GM19239 (cell line): ENCODE results near the gene PPP1R2.

Experiments used
- DNase-seq: peaks from one replicate; pipeline ENCODE4 v3.0.0; 2011; ENCODE audit warnings: low spot score; ENCODE audit not compliant: insufficient read length
- FAIRE-seq: peaks from 2 replicates; lab custom pipeline; 2011; peaks lifted over from hg19 to GRCh38; lab: Jason Lieb, UNC

Gene PPP1R2

DNA sequence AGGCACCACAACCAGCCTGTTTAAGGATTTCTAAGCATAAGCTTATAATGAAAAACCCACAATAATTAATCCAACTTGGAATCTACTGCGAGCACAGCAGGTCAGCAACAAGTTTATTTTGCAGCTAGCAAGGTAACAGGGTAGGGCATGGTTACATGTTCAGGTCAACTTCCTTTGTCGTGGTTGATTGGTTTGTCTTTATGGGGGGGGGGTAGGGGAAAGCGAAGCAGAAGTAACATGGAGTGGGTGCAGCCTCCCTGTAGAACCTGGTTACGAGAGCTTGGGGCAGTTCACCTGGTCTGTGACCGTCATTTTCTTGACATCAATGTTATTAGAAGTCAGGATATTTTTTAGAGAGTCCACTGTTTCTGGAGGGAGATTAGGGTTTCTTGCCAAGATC, 25.5 kb upstream of the PPP1R2 start:
- FAIRE-seq, result no peak
- DNase-seq, result no peak

DNA sequence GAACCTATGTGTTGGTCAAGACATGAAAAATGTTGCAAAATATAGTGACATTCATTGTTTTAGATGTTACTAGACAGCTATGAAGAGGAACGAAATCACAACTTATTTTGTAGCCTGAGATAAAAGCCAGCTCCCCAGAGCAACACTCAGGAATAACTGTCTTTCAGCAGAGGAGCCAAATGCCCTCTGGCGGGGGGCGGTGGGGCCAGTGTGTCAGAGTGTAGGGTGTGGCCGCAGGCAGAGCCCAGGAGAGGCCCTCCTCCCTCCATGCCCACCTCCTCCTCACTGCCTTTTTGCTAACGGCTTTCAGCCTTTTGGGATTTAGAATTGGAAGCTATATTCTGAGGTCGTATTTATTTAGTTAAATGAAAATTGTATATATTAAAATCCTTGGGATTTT, 23.7 kb upstream of the PPP1R2 start:
- FAIRE-seq (no peak), DNase-seq (no peak)

DNA sequence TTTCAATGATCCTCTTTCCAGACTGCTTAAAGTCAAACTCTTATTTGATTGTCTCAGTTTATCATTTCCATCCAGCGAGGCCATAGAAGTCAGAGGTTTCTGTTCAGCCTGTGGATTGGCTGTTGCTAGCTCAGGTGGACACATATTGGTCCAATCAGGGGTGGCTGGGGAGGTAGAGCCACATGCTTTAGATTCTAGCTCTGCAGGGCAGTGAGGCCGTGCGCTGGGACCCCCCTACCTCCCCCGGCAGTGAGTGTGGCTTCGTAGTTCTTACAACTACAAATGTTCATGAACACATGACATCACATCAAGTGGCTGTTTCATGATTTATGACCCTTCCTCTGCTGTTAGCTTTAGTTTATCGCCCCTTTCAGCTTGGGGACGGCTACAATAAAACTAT, 22.6 kb upstream of the PPP1R2 start:
- FAIRE-seq (no peak), DNase-seq (no peak)

DNA sequence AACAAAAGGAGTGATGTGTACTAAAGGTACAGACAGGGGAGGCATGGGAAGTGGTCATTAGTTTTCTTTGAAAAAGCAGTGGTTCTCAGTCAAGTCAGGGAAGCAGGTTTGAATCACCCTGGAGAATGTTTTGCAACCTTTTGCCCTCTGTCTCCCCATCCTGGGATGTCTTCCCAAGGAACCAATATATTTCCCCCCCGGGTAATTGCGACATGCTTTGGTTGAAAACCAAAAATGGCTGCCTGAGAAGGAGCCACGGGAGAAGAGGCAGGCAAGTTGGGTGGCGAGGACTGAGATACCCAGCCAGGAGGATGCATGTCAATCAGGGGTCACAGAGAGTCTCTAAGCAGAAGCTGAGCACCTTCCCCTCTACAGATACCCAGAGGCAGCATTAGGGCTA, 20.2 kb upstream of the PPP1R2 start:
- DNase-seq (no peak), FAIRE-seq (no peak)

DNA sequence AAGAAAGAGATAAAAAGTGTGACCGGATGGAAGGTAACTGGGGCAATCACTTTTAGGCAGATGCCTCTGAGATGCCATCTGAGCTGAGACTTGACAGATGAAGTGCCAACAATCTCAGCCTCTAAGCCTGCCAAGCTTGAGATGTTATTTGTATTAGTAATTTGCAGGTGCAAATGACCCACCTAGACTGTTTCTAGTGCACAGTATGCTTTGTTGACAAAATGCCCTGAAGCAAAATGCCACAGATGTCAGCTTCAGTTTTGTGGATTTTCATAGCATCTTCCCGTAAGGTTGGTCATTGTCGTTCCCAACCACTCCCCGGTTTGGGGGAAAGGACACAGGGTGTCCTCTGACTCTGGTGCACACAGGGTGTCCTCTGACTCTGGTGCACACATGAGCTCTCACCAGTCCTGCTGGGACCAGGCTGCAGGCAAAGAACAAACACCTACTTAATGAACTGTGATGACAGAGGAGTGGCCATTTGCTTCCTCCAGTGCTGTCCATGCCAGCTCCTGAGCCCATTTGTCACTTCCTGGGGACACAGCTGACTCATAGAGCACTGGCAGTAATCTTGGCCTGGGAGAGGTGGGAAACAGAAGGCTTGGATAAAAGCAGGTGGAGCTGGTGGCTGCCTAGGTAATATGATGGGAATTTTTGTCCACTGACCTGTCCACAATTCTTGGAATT, 16.7 kb upstream of the PPP1R2 start:
- DNase-seq, result no peak
- no peak for FAIRE-seq

DNA sequence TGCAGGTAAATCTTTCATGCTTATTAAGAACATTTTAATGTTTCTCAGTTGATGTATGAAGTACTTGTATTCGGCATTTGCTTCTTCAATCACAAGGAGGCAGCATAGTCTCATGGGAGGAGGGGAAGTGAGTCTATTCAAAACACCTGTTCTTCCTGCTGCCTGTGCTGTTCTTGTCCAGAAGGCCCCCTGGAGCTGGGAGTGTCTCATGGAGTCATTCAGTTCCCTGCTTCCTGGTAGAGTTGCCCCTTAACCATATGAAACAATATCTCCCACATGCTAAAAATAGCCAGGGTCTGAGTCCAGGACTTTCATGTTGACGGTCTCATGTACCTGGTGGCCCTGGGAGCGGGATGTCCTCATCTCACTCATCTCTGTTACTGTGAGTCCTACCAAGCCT, 15.5 kb upstream of the PPP1R2 start:
- FAIRE-seq, result peak; percentile 88
- no peak for DNase-seq

DNA sequence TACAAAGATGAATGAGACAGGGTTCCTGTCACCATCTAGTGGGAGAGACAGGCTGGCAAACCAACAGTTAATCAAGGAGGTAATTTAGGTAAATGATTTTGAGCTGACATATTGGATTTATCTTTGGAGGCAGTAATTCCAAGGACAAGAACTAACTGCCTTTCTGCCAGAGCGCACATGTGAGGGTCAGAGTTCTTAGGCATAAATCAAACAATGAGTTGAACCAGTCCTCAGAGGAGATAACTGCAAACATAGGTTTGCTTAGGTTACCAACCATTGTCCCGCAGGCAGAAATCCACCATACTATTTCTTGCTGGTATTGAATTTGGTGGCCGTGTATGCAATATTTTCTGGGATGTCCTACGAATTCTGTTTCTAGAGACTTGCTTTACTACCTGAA, 14.2 kb upstream of the PPP1R2 start:
- FAIRE-seq (no peak), DNase-seq (no peak)

DNA sequence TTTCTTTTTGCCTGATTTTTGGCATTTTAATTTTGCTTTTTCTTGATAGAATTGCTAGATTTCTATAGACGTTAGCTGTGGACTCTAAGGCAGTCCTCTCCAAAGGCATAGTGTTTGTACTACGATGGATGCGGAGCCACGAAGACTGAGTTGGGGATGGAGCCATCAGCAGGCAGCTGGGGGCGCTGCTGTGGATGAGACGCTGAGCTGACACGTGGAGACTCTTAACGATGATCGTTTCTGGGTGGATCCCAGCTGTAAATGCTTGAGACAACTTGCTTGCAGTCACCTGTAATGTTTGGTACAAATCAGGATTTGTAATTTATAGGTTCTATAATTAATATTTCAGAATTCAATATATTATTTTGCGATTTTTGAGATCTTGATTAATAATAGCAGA, 13.3 kb upstream of the PPP1R2 start:
- no peak for DNase-seq
- no peak for FAIRE-seq

DNA sequence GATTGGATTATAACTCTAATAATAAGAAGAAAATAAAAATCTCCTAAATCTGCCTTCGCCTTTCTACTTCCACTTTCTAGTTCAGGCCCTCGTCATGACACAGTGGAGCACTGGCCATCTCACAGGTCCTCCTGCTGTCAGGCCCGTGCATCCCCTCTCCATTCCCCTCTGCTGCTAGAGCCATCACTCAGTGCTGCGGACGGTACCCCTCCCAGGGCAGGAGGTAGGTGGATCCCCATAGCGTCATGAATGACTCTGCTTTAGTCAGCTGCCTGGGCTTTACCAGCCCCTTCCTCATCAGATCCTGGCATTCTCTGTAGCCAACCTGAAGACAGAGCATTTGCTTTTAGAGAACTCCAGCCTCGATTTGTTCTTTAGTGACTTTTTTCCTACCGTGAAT, 12.0 kb upstream of the PPP1R2 start:
- DNase-seq (no peak), FAIRE-seq (no peak)

DNA sequence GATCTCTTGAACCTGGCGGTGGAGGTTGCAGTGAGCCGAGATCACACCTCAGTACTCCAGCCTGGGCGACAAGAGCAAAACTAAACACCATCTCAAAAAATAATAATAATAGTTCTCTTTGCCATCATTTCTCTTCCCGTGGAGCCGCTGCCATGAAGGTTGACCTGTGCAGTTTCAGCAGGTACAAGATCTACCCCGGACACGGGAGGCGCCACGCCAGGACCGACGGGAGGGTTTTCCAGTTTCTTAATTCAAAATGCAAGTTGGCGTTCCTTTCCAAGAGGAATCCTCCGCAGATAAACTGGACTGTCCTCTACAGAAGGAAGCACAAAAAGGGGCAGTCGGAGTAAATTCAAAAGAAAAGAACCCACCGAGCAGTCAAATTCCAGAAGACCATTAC, 11.3 kb upstream of the PPP1R2 start:
- no peak for DNase-seq
- FAIRE-seq, result no peak

DNA sequence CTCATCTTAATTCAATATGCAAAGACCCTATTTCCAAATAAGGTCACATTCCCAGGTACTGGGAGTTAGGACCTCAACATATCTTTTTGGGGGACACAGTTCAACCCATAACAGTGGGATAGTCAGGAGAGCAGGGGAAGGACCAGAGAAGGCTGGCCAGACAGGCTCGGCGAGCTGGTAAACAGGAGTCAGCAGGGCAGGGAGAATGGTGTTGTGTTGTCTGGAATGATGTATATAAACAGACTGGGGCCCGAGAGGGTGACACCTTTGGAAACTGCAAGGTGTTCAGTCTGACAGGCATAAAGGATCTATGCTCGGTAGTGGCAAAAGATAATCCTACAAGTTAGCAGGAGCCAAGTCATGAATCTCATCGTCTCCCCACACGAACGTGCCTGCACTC, 10.1 kb upstream of the PPP1R2 start:
- FAIRE-seq (no peak), DNase-seq (no peak)

DNA sequence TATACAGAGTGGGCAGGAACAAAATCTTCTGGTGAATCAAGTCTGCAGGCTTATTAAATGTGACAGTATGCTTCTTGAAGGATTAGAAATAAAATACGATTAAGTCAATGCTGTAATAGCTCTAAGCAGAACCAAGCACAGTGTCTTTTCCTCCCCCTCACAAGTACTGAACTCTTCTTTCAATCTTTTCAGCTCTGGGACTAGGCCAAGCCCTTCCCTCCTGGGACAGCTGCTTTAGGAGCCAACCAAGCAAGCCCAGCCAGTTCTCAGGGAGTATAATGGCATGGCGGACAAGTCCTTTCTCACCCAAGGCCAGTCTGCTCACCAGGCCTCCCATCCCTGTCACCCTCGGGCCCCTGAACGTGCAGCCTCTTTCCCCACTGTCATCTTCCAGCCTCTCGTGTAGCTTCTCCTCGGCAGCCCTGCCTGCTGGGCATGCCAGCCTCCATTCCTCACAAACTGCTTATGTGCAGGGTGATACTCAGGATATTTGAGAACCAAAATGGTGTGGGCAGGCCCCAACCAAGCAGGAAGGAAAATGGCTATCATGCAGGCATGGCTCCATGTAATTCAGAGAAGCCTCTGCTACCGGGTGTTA, 8.4 kb upstream of the PPP1R2 start:
- no peak for DNase-seq
- FAIRE-seq, result peak; percentile 52

DNA sequence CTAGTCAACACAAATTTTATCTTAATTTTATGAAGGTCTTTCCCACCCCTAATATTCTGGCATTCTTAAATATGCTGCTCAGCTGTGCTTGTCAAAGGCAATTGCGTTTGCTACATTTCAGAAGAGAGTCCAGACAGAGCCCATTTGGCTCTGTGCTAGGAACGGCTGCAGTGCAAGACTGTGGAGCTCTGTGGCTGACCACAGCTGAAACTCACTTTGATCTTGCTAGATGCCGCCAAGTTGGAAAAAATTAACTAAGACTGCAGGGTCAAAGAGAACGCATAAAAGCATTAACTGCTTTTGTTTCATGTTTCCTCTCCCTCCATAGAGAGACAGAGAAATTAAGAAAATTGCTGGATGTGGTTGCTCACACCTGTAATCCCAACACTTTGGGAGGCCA, 7.6 kb upstream of the PPP1R2 start:
- DNase-seq (no peak), FAIRE-seq (peak; percentile 88)

DNA sequence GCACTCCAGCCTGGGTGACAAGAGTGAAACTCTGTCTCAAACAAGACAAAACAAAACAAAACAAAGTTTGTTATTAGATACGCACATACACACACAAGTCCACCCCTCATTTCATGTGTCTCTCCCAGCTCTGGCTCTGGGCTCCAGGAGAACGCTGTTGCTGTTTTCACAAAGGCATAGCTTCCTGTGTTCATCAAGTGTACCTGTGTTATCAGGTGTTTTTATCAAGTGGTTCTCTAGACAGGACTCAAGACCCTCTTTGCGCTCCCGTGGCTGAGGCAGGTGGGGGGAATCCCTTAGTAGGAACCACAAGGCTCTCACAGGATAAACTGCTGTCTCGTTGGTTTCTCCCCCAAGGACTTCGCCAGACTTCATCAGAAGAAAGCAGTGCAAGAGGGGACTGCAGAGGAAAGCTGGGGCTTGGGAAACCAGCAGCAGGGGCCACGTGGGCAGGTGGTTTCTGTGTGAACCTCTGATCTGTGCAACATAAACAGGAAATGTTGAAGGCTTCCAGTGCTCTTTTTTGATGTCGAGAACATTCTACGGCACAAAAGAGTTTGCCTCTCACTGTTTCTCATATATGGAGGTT, 6.9 kb upstream of the PPP1R2 start:
- DNase-seq, result no peak
- FAIRE-seq, result peak; percentile 96

DNA sequence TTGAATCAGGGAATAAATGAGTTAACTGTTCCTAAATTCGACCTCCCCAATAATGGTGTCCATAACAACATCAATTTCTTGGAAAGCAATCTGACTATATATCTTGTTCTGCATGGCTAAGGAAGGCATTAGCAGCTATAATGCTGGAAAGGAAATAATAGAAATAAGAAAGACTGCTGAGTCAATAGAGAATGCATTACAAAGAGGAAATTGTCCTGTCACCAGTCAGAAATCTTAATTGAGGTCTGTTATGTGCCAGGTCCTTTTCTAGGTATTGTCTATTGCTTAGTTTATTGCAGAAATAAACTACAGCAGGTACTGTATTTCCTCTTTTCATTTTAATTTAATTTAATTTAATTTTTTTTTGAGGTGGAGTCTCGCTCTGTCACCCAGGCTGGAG, 5.9 kb upstream of the PPP1R2 start:
- DNase-seq, result no peak
- no peak for FAIRE-seq

DNA sequence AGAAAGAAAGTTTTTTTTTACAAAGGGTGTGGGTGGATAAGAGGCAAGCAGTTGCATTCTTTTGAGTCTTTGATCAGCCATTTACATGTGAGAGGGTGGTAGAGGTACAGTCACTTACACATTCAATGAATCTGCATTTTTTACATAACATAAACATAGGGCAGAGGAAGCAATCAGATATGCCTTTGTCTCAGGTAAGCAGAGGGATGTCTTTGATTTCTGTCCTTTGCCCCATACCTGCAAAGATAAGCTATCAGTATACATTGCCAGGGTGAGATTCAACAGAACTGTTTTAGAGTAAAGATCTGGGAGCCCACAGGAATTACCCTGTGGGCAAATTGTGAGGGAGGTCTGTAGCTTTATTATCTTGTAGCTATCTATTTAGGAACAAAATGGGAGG, 5.4 kb upstream of the PPP1R2 start:
- no peak for DNase-seq
- no peak for FAIRE-seq

DNA sequence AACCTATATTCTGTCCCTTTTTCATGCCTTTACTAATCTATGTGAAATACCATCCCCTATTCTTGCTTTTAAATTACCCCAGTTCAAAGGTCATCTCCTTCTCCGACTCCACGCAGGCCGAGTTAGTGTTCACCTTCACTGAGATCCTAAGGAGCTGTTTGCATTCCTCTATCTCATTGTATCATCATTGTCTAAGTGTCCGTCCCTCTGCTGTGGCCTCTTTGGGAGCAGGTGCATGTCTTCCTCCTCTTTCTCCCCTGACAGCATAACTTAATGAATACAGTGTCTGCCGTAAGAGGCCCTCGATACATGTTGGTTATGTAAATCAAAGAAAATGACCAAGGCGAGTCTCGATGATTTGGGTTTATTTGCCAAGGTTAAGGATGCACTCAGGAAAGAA, 4.9 kb upstream of the PPP1R2 start:
- no peak for DNase-seq
- no peak for FAIRE-seq

DNA sequence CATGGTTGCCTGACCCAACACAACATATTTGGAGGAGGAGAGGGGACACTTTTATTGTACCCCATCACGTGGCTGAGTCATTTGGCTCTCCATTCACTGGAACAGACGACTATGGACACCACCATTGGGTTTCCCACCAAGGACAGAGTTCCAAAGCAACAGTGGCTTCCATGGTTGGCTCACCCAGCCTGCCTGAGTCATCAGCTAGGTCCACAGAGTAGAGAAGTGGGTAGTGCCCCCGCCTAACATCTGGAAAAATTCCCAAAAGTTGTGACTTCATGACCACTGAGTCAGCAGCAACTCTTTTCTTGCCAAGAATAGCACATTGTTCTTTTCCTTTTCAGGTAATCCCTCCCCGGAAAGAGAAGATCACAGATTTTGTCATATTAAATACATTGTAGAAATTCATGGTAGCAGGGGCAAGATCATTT, 3.0 kb upstream of the PPP1R2 start:
- no peak for DNase-seq
- no peak for FAIRE-seq

DNA sequence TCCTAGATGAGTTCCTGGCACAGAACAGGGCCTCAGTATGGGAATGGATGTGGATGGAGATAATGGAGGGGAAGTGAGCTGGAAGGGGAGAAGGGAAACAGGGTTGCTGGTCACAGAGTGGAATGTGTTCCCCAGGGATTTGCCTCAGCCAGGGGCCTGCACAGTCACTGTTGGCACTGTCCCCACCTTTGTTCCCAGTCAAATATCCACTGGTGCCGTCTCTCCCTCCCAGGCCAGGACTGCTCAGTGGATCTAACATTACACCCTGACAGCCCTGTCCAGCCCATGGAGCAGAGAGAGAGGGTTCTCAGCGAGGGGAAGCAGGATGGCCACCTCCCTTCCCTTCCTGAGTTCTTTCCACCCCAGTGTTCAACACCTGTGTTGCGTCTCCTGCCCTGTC, 1.5 kb upstream of the PPP1R2 start:
- no peak for DNase-seq
- no peak for FAIRE-seq

DNA sequence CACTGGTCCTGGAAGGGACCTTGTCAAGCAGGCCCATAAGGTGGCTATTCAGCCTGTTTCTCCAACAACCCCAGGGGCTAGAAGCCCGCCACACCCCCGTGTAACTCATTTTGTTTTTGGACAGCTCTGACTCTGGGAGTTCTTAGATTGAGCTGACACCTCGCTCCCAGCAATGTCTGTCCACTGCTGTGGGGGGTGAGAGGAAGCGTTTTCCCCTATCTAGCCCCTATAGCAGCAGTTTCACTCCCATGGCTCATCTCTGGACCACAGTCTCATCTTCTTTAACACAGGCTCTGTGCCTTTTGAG, 1.1 kb upstream of the PPP1R2 start:
- DNase-seq (no peak), FAIRE-seq (no peak)

DNA sequence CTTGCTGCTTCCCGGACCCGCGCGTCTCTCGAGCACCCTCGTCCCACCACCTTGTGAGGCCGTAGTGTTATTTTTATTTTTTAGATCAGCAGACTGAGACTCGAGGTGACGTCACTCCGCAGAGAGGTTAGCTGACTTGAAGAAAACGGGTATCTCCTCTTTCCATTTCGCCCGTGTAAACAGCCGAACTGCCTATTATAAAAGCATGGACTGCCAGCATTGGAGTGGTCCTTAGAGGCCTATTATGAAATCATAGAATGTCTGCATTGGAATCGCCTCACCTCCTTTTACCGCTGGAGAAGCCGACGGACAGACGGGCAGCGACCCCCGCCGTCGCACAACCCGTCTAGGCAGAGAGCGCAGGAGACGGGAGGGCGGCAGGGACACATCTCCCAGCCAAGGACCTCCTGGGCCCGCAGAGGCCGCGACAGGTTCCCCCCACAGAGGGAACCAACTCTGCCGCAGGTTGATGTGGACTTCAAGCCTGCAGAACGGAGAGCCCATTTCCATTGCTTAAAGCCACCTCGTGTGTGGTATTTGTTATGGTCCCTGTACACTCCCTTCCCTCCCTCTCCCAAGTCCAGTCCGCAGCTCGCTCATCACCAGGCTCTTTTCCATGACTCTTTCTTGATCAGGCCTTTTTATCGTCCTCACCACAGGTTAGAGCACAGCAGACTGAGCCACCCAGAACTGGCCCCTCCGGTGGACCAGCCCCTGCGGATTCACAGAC, 540 bp upstream of the PPP1R2 start:
- no peak for DNase-seq
- FAIRE-seq, result no peak

DNA sequence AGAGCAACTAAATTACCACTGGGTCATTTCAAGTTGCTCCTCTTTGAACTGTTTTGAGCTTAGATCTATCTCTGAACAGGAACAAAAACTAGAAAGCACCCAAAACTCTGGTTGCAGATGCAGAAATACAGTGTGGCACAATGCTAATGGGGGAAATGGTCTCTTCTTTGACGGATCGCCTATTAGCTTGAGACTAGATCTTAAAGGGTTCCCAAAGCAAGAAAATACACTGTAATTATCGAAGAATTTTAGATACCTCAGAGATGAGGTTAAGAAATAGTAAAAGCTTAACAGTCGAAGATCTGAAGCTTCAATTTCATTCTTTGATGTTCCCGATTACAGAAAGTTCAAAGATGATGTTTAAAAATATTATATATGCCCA, 818 bp downstream of the PPP1R2 start:
- DNase-seq (no peak), FAIRE-seq (peak; percentile 84)
